ENCODE measurements around the gene TCEA3.

The TCEA3 gene

GRCh38 chr1:23436520-23437354 lies 12.2 kb upstream of the TCEA3 start:
- Histone ChIP-seq H3K79me1 (ENCODE audit: low read depth, low read length) (no peaks in the 10 kb centered on the region), H2BK5ac (ENCODE audit: low read length) (no peak overlapping the region), H3K4me2 (ENCODE audit: insufficient read depth, low read length, poor library complexity, severe bottlenecking) (peak overlapping the region; percentile 52), H3K27me3 (ENCODE audit: control insufficient read depth in 3 of 3, insufficient read depth in 3 of 3, low read depth in 1 of 3, low read length in 3 of 3) (peaks cover 0 to 4% (median 0%) of the 10 kb centered on the region in 3 experiments), H3K4me3 (ENCODE audit: low read length in 2 of 2) (peak overlapping the region in 1 of 2 donors; percentile 66), H2AK5ac (ENCODE audit: low read depth, low read length) (peak overlapping the region; percentile 69), H3K14ac (ENCODE audit: low read length) (peak overlapping the region; percentile 42), H3K4ac (ENCODE audit: low read length) (no peak overlapping the region), H4K91ac (ENCODE audit: low read depth, low read length, poor library complexity) (no peak overlapping the region), H3K27ac (replicated peaks; ENCODE audit: low read length) (no peak overlapping the region), H3K18ac (ENCODE audit: low read length) (peak overlapping the region; percentile 62), H3K9ac (ENCODE audit: low read depth, low read length, poor library complexity) (peak overlapping the region; percentile 35), H3K36me3 (replicated peaks in 1 of 2; ENCODE audit: control insufficient read depth in 2 of 2, insufficient read depth in 2 of 2, low read length in 2 of 2) (peaks cover 2 to 96% of the 10 kb centered on the region in 2 donors), H2AFZ (ENCODE audit: low read length) (no peak overlapping the region), H2BK120ac (ENCODE audit: low read depth, low read length) (no peak overlapping the region), H3K23ac (ENCODE audit: low read depth, low read length, poor library complexity) (peak overlapping the region; percentile 82), H2BK12ac (ENCODE audit: low read length) (no peak overlapping the region), H4K8ac (ENCODE audit: low read depth, low read length) (no peak overlapping the region), H2BK15ac (ENCODE audit: low read length) (peak overlapping the region; percentile 9), H3K9me3 (replicated peaks in 1 of 2; ENCODE audit: control insufficient read depth in 2 of 2, insufficient read depth in 1 of 2, low read depth in 1 of 2, low read length in 2 of 2) (no peaks in the 10 kb centered on the region), H3K4me1 (ENCODE audit: control insufficient read depth in 2 of 2, insufficient read depth in 1 of 2, low read depth in 1 of 2, low read length in 2 of 2) (peaks cover 0 to 4% of the 10 kb centered on the region in 2 donors)
- no CpG with 5 or more reads among the region's 49 CpGs for WGBS, 2 donors (ENCODE audit: extremely low coverage in 2 of 2, insufficient read length in 2 of 2, insufficient replicate concordance in 1 of 2)
- no peak for DNase-seq (ENCODE audit: low spot score)

- Histone ChIP-seq H4K8ac (ENCODE audit: low read depth, low read length) (no peak overlapping the region), H3K4me3 (ENCODE audit: low read length in 2 of 2) (peak overlapping the region in 1 of 2 donors; percentile 10), H3K4me1 (ENCODE audit: control insufficient read depth in 2 of 2, insufficient read depth in 1 of 2, low read depth in 1 of 2, low read length in 2 of 2) (peaks cover 0 to 4% of the 10 kb centered on the region in 2 donors), H3K27ac (replicated peaks; ENCODE audit: low read length) (no peak overlapping the region), H3K9ac (ENCODE audit: low read depth, low read length, poor library complexity) (no peak overlapping the region), H3K27me3 (ENCODE audit: control insufficient read depth in 3 of 3, insufficient read depth in 3 of 3, low read depth in 1 of 3, low read length in 3 of 3) (peaks cover 0 to 4% (median 0%) of the 10 kb centered on the region in 3 experiments), H3K14ac (ENCODE audit: low read length) (no peak overlapping the region), H2BK5ac (ENCODE audit: low read length) (no peak overlapping the region), H2AK5ac (ENCODE audit: low read depth, low read length) (no peak overlapping the region), H3K9me3 (replicated peaks in 1 of 2; ENCODE audit: control insufficient read depth in 2 of 2, insufficient read depth in 1 of 2, low read depth in 1 of 2, low read length in 2 of 2) (no peaks in the 10 kb centered on the region), H3K36me3 (replicated peaks in 1 of 2; ENCODE audit: control insufficient read depth in 2 of 2, insufficient read depth in 2 of 2, low read length in 2 of 2) (peaks cover 3 to 100% of the 10 kb centered on the region in 2 donors), H3K4me2 (ENCODE audit: insufficient read depth, low read length, poor library complexity, severe bottlenecking) (no peak overlapping the region), H2BK15ac (ENCODE audit: low read length) (no peak overlapping the region), H3K18ac (ENCODE audit: low read length) (no peak overlapping the region), H4K91ac (ENCODE audit: low read depth, low read length, poor library complexity) (no peak overlapping the region), H2BK120ac (ENCODE audit: low read depth, low read length) (no peak overlapping the region), H3K79me1 (ENCODE audit: low read depth, low read length) (no peaks in the 10 kb centered on the region), H2BK12ac (ENCODE audit: low read length) (no peak overlapping the region), H2AFZ (ENCODE audit: low read length) (no peak overlapping the region), H3K23ac (ENCODE audit: low read depth, low read length, poor library complexity) (no peak overlapping the region), H3K4ac (ENCODE audit: low read length) (no peak overlapping the region)
- no CpG with 5 or more reads among the region's 7 CpGs for WGBS, 2 donors (ENCODE audit: extremely low coverage in 2 of 2, insufficient read length in 2 of 2, insufficient replicate concordance in 1 of 2)
- DNase-seq (ENCODE audit: low spot score) = no peak
These were observed 9.8 kb upstream of the TCEA3 start for GRCh38 chr1:23434260-23434775.

DNA sequence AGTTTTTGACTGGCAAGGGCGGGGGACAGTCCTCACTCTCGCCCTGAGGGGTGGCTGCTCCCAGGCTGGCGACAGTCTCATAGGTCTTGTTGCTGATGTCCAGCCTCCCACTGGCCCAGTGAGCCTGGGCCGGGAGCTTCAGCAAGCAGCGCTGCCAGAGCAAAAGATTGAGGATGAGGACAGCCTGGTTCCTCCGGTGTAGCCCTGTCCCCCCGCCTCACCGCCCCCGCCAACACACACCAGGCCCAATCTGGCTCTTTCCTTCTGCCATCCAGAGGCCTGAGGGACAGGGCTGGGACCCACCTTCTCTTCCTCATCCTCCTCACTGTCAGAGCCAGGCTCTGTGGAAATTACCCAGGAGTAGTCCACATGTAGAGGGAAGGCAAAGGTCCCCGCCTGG lies 8.6 kb upstream of the TCEA3 start:
- no peak overlapping the region for H3K9ac ChIP-seq (ENCODE audit: low read depth, low read length, poor library complexity)
- no peak overlapping the region for H3K23ac ChIP-seq (ENCODE audit: low read depth, low read length, poor library complexity)
- H3K4me2 ChIP-seq (ENCODE audit: insufficient read depth, low read length, poor library complexity, severe bottlenecking) = no peak overlapping the region
- no CpG with 5 or more reads among the region's 10 CpGs for WGBS, 2 donors (ENCODE audit: extremely low coverage in 2 of 2, insufficient read length in 2 of 2, insufficient replicate concordance in 1 of 2)
- H3K79me1 ChIP-seq (ENCODE audit: low read depth, low read length) = no peaks in the 10 kb centered on the region
- no peak overlapping the region for H3K27ac ChIP-seq (replicated peaks; ENCODE audit: low read length)
- no peak overlapping the region for H4K91ac ChIP-seq (ENCODE audit: low read depth, low read length, poor library complexity)
- H3K14ac ChIP-seq (ENCODE audit: low read length) = no peak overlapping the region
- peaks cover 0 to 4% of the 10 kb centered on the region in 2 donors for H3K4me1 ChIP-seq (ENCODE audit: control insufficient read depth in 2 of 2, insufficient read depth in 1 of 2, low read depth in 1 of 2, low read length in 2 of 2)
- H3K4me3 ChIP-seq (ENCODE audit: low read length in 2 of 2) = no peak overlapping the region
- H3K4ac ChIP-seq (ENCODE audit: low read length) = no peak overlapping the region
- no peak overlapping the region for H3K18ac ChIP-seq (ENCODE audit: low read length)
- no peak overlapping the region for H2AFZ ChIP-seq (ENCODE audit: low read length)
- H2AK5ac ChIP-seq (ENCODE audit: low read depth, low read length) = no peak overlapping the region
- H2BK120ac ChIP-seq (ENCODE audit: low read depth, low read length) = no peak overlapping the region
- H3K27me3 ChIP-seq (ENCODE audit: control insufficient read depth in 3 of 3, insufficient read depth in 3 of 3, low read depth in 1 of 3, low read length in 3 of 3) = peaks cover 0 to 4% (median 0%) of the 10 kb centered on the region in 3 experiments
- H3K9me3 ChIP-seq (replicated peaks in 1 of 2; ENCODE audit: control insufficient read depth in 2 of 2, insufficient read depth in 1 of 2, low read depth in 1 of 2, low read length in 2 of 2) = no peaks in the 10 kb centered on the region
- no peak overlapping the region for H2BK5ac ChIP-seq (ENCODE audit: low read length)
- no peak overlapping the region for H2BK12ac ChIP-seq (ENCODE audit: low read length)
- H4K8ac ChIP-seq (ENCODE audit: low read depth, low read length) = no peak overlapping the region
- H3K36me3 ChIP-seq (replicated peaks in 1 of 2; ENCODE audit: control insufficient read depth in 2 of 2, insufficient read depth in 2 of 2, low read length in 2 of 2) = peaks cover 3 to 100% of the 10 kb centered on the region in 2 donors
- DNase-seq (ENCODE audit: low spot score) = no peak
- H2BK15ac ChIP-seq (ENCODE audit: low read length) = no peak overlapping the region

DNA sequence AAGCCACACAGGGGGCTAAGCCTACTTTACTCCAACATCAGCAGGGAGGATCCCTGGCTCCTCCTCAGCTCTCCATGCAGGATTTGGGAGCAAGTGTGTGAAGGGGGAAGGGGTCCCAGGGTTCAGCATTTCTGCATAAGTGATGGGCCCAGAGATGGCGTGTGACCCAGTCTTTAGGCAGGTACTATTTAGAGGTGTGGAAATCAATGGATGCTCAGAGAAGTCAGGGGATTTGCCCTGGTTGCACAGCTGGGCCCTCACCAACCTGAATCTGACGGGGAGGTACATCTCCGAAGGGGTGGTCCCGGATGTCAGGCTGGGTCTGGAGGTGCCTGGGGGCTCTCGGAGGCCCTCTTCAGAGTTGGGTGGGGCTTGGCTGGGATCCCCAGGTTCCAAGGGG lies 6.9 kb upstream of the TCEA3 start:
- Histone ChIP-seq H3K27me3 (ENCODE audit: control insufficient read depth in 3 of 3, insufficient read depth in 3 of 3, low read depth in 1 of 3, low read length in 3 of 3) (peaks cover 0 to 3% (median 0%) of the 10 kb centered on the region in 3 experiments), H3K9ac (ENCODE audit: low read depth, low read length, poor library complexity) (no peak overlapping the region), H3K9me3 (replicated peaks in 1 of 2; ENCODE audit: control insufficient read depth in 2 of 2, insufficient read depth in 1 of 2, low read depth in 1 of 2, low read length in 2 of 2) (no peaks in the 10 kb centered on the region), H3K4me3 (ENCODE audit: low read length in 2 of 2) (no peak overlapping the region), H3K4me1 (ENCODE audit: control insufficient read depth in 2 of 2, insufficient read depth in 1 of 2, low read depth in 1 of 2, low read length in 2 of 2) (peaks cover 0 to 3% of the 10 kb centered on the region in 2 donors), H3K27ac (replicated peaks; ENCODE audit: low read length) (no peak overlapping the region), H2BK120ac (ENCODE audit: low read depth, low read length) (no peak overlapping the region), H4K91ac (ENCODE audit: low read depth, low read length, poor library complexity) (no peak overlapping the region), H2AK5ac (ENCODE audit: low read depth, low read length) (no peak overlapping the region), H2BK5ac (ENCODE audit: low read length) (no peak overlapping the region), H2BK15ac (ENCODE audit: low read length) (no peak overlapping the region), H3K4me2 (ENCODE audit: insufficient read depth, low read length, poor library complexity, severe bottlenecking) (no peak overlapping the region), H3K14ac (ENCODE audit: low read length) (no peak overlapping the region), H3K4ac (ENCODE audit: low read length) (no peak overlapping the region), H2AFZ (ENCODE audit: low read length) (no peak overlapping the region), H3K36me3 (replicated peaks in 1 of 2; ENCODE audit: control insufficient read depth in 2 of 2, insufficient read depth in 2 of 2, low read length in 2 of 2) (peaks cover 3 to 100% of the 10 kb centered on the region in 2 donors), H3K23ac (ENCODE audit: low read depth, low read length, poor library complexity) (no peak overlapping the region), H2BK12ac (ENCODE audit: low read length) (no peak overlapping the region), H4K8ac (ENCODE audit: low read depth, low read length) (no peak overlapping the region), H3K18ac (ENCODE audit: low read length) (no peak overlapping the region), H3K79me1 (ENCODE audit: low read depth, low read length) (no peaks in the 10 kb centered on the region)
- no peak for DNase-seq (ENCODE audit: low spot score)
- WGBS, 2 donors (ENCODE audit: extremely low coverage in 2 of 2, insufficient read length in 2 of 2, insufficient replicate concordance in 1 of 2) = no CpG with 5 or more reads among the region's 5 CpGs
